H1 (cell line): ENCODE measurements around the gene LMO2. TPM values are rescaled to one million over a fixed set of nuclear protein-coding genes. Genes with fewer than 3 reads are reported as not detected.
"Not testable (repeated sequence)": the region's sequence is repeated elsewhere in the genome, so short reads cannot be mapped to it uniquely, and the experiment has no call there.

Experiments used
- CTCF ChIA-PET: fragments of 300-600 bp; sonication (Branson Sonifier 250); formaldehyde crosslinking; loops from one replicate; lab custom pipeline; 2021; ENCODE audit not compliant: partially characterized antibody; lab: Charles Lee
- POLR2A ChIA-PET: fragments of 300-600 bp; sonication (Branson Sonifier 250); formaldehyde crosslinking; loops from one replicate; lab custom pipeline; 2021; ENCODE audit warnings: inconsistent platforms; ENCODE audit not compliant: partially characterized antibody; lab: Charles Lee
- DNase-seq, 2 experiments: peaks; one replicate each; pipeline versions ENCODE4 v3.0.0 to v3.0.0-alpha.2; 2010 to 2022; ENCODE audit warnings: low spot score in 2 of 2, low read depth in 1 of 2, mixed read lengths in 1 of 2
- FAIRE-seq: peaks from 2 replicates; lab custom pipeline; 2011; peaks lifted over from hg19 to GRCh38; lab: Jason Lieb, UNC
- H2AFZ ChIP-seq: 2 replicates; pipeline ENCODE4 v1.8.1; 2012; ENCODE audit warnings: low read length, inconsistent platforms
- H2AK5ac ChIP-seq: 2 replicates; pipeline ENCODE4 v1.6.1; 2013; ENCODE audit warnings: low read depth, low read length
- H2BK120ac ChIP-seq: replicated peaks from 2 replicates; pipeline ENCODE3; 2013; ENCODE audit warnings: low read depth, low read length, inconsistent platforms
- H2BK12ac ChIP-seq: 2 replicates; pipeline ENCODE4 v1.6.1; 2013; ENCODE audit warnings: low read depth, low read length
- H2BK15ac ChIP-seq: 2 replicates; pipeline ENCODE4 v1.6.1; 2013; ENCODE audit warnings: low read length
- H2BK20ac ChIP-seq: 2 replicates; pipeline ENCODE4 v1.6.1; 2013; ENCODE audit warnings: low read length
- H2BK5ac ChIP-seq: 2 replicates; pipeline ENCODE4 v1.6.1; 2013; ENCODE audit warnings: low read depth, low read length
- H3K14ac ChIP-seq: 2 replicates; pipeline ENCODE4 v1.6.1; 2013; ENCODE audit warnings: inconsistent platforms; ENCODE audit not compliant: insufficient read length
- H3K18ac ChIP-seq: 2 replicates; pipeline ENCODE4 v1.6.1; 2013; ENCODE audit warnings: low read length; ENCODE audit errors: extremely low read depth
- H3K23ac ChIP-seq: 2 replicates; pipeline ENCODE4 v1.6.1; 2013; ENCODE audit warnings: inconsistent platforms; ENCODE audit not compliant: insufficient read length
- H3K23me2 ChIP-seq: 2 replicates; pipeline ENCODE4 v1.6.1; 2013; ENCODE audit warnings: low read depth, low read length
- H3K27ac ChIP-seq: 2 replicates; pipeline ENCODE4 v1.6.1; 2011; ENCODE audit warnings: low read depth, low read length, inconsistent platforms
- H3K27me3 ChIP-seq, 4 experiments: replicated peaks in 1 of 4; 1 replicate in 1 of 4; 2 replicates in 3 of 4; pipeline versions ENCODE4 v1.6.1 to v1.8.1; 2011 to 2013; ENCODE audit warnings: low read length in 3 of 4, mild to moderate bottlenecking in 3 of 4, inconsistent platforms in 2 of 4, mixed read lengths in 2 of 4, moderate library complexity in 1 of 4; ENCODE audit not compliant: control insufficient read depth in 3 of 4, insufficient read depth in 3 of 4; ENCODE audit errors: extremely low read depth in 1 of 4
- H3K36me3 ChIP-seq, 4 experiments: 2 replicates each; pipeline versions ENCODE4 v1.6.1 to v1.8.1; 2011 to 2013; ENCODE audit warnings: mild to moderate bottlenecking in 4 of 4, low read length in 3 of 4, moderate library complexity in 2 of 4, control low read depth in 1 of 4, inconsistent platforms in 1 of 4; ENCODE audit not compliant: insufficient read depth in 4 of 4, control insufficient read depth in 2 of 4
- H3K4ac ChIP-seq: replicated peaks from 2 replicates; pipeline ENCODE3; 2013; ENCODE audit warnings: low read length, low read depth, mixed read lengths, inconsistent platforms; ENCODE audit not compliant: insufficient read length
- H3K4me1 ChIP-seq, 4 experiments: replicated peaks in 1 of 4; 1 replicate in 1 of 4; 2 replicates in 3 of 4; pipeline versions ENCODE4 v1.6.1 to v1.8.1; 2011 to 2013; ENCODE audit warnings: low read length in 3 of 4, inconsistent platforms in 2 of 4, mixed read lengths in 1 of 4; ENCODE audit not compliant: insufficient read depth in 4 of 4, control insufficient read depth in 3 of 4
- H3K4me2 ChIP-seq, 2 experiments: 2 replicates each; pipeline versions ENCODE4 v1.6.1 to v1.8.1; 2011 to 2013; ENCODE audit warnings: low read depth in 2 of 2, low read length in 2 of 2, control low read depth in 1 of 2, inconsistent platforms in 1 of 2, mild to moderate bottlenecking in 1 of 2; ENCODE audit not compliant: insufficient read depth in 1 of 2
- H3K4me3 ChIP-seq, 4 experiments: fragments of 200-600, 300-600 bp in 1 of 4; sonication (generic), shearing (Covaris generic), sonication (Bioruptor Twin) in 1 of 4; 2 replicates each; pipeline versions ENCODE4 v1.5.1 to v1.8.1; 2011 to 2016; ENCODE audit warnings: low read length in 4 of 4, low read depth in 3 of 4, control low read depth in 2 of 4, inconsistent platforms in 2 of 4, mild to moderate bottlenecking in 2 of 4, mixed read lengths in 1 of 4, moderate library complexity in 1 of 4; ENCODE audit not compliant: insufficient read depth in 2 of 4; ENCODE audit errors: extremely low read depth in 1 of 4
- H3K56ac ChIP-seq: replicated peaks from 2 replicates; pipeline ENCODE3; 2013; ENCODE audit warnings: low read depth, mild to moderate bottlenecking, mixed read lengths, low read length, inconsistent platforms; ENCODE audit not compliant: insufficient read length
- H3K79me1 ChIP-seq: 2 replicates; pipeline ENCODE4 v1.6.1; 2013; ENCODE audit warnings: low read depth, low read length, control low read depth
- H3K79me2 ChIP-seq, 2 experiments: 2 replicates each; pipeline versions ENCODE4 v1.6.1 to v1.8.1; 2012 to 2013; ENCODE audit warnings: low read length in 2 of 2, mild to moderate bottlenecking in 2 of 2, inconsistent platforms in 1 of 2; ENCODE audit not compliant: insufficient read depth in 2 of 2, control insufficient read depth in 1 of 2
- H3K9ac ChIP-seq, 4 experiments: replicated peaks in 1 of 4; 1 replicate in 1 of 4; 2 replicates in 3 of 4; pipeline versions ENCODE4 v1.6.1 to v1.8.1; 2011 to 2013; ENCODE audit warnings: low read depth in 3 of 4, low read length in 3 of 4, control low read depth in 2 of 4, mild to moderate bottlenecking in 2 of 4, moderate library complexity in 2 of 4, inconsistent platforms in 1 of 4; ENCODE audit errors: extremely low read depth in 1 of 4
- H3K9me3 ChIP-seq, 2 experiments: 2 replicates each; pipeline versions ENCODE4 v1.6.1 to v1.8.1; 2012 to 2013; ENCODE audit warnings: mild to moderate bottlenecking in 2 of 2, moderate library complexity in 2 of 2, control low read depth in 1 of 2, inconsistent platforms in 1 of 2, low read depth in 1 of 2, low read length in 1 of 2, mixed read lengths in 1 of 2; ENCODE audit not compliant: insufficient read depth in 2 of 2
- H4K20me1 ChIP-seq, 2 experiments: replicated peaks in 1 of 2; 2 replicates each; pipeline versions ENCODE3 to v1.8.1; 2011 to 2013; ENCODE audit warnings: inconsistent platforms in 2 of 2, low read length in 2 of 2, mild to moderate bottlenecking in 1 of 2; ENCODE audit not compliant: insufficient read depth in 2 of 2, control insufficient read depth in 1 of 2
- H4K5ac ChIP-seq: 2 replicates; pipeline ENCODE4 v1.6.1; 2013; ENCODE audit warnings: low read length, low read depth, mixed read lengths, inconsistent platforms; ENCODE audit not compliant: insufficient read length
- H4K8ac ChIP-seq: 2 replicates; pipeline ENCODE4 v1.8.0; 2013; ENCODE audit warnings: mild to moderate bottlenecking, moderate library complexity, low read length, inconsistent platforms; ENCODE audit not compliant: insufficient read depth; ENCODE audit errors: extremely low read depth
- H4K91ac ChIP-seq: replicated peaks from 2 replicates; pipeline ENCODE3; 2013; ENCODE audit warnings: low read length, mixed read lengths, inconsistent platforms; ENCODE audit not compliant: insufficient read length
- WGBS, 2 experiments: shearing (Covaris generic) in 1 of 2; methylation state at CpG; one replicate each; pipeline versions ENCODE4 v1.1.6 to v1.1.7; 2013 to 2015; ENCODE audit warnings: low lambda C conversion rate in 2 of 2, mixed read lengths in 2 of 2, inconsistent platforms in 1 of 2, low coverage in 1 of 2, missing lambda C conversion rate in 1 of 2; ENCODE audit not compliant: insufficient replicate concordance in 2 of 2, insufficient coverage in 1 of 2, insufficient read length in 1 of 2; ENCODE audit errors: extremely low coverage in 1 of 2, missing lambda C conversion rate in 1 of 2; 5-methylcytosine and 5-hydroxymethylcytosine counted together
- polyA plus RNA-seq, 7 experiments: library from polyadenylated mRNA; depleted of rRNA in 3 of 7; stranded (reverse) in 5 of 7; unstranded in 2 of 7; fragments of >200 nt in 5 of 7; fragments of 200-250 nt in 2 of 7; gene quantifications; 1 replicate in 5 of 7; 2 replicates in 1 of 7; 4 replicates in 1 of 7; pipeline versions ENCODE4 v1.2.1 to v1.2.3, GENCODE V29; 2011 to 2013; ENCODE audit warnings: missing spikeins in 2 of 7, mixed read lengths in 2 of 7
- total RNA-seq: library from RNA; stranded (reverse); fragmentation: NEBNext Ultra II Directional; extraction: Animal tissue kit (Norgen Biotek cat#: 25700); gene quantifications from 2 replicates; pipeline ENCODE4 v1.2.1, GENCODE V29; 2021

LMO2 gene
- total and polyA plus RNA-seq, 2 of the 8 experiments (the other 6 are each of a cell fraction or from before 2014, with no cell fraction given): 1.6 to 2.7 TPM

- 83% methylated on average over 1 of the region's 1 CpG; no CpG with 5 or more reads in 1 of the 2 experiments for WGBS, 2 experiments
- H3K4me2 ChIP-seq, H3K36me3 ChIP-seq, FAIRE-seq, H4K20me1 ChIP-seq, H2BK120ac ChIP-seq, H3K79me2 ChIP-seq, H2BK12ac ChIP-seq, H3K23me2 ChIP-seq, H3K9me3 ChIP-seq, H2AK5ac ChIP-seq, H3K4me3 ChIP-seq, H3K9ac ChIP-seq, H3K18ac ChIP-seq, H4K91ac ChIP-seq, H3K79me1 ChIP-seq, H4K5ac ChIP-seq, H3K56ac ChIP-seq, H3K14ac ChIP-seq, H3K27me3 ChIP-seq, H2BK5ac ChIP-seq, H3K4ac ChIP-seq, H2BK15ac ChIP-seq, H3K23ac ChIP-seq, POLR2A ChIA-PET, H3K4me1 ChIP-seq, H3K27ac ChIP-seq, H2AFZ ChIP-seq, H2BK20ac ChIP-seq, DNase-seq, H4K8ac ChIP-seq: not testable (repeated sequence)
- CTCF ChIA-PET: interaction anchor here (2.2 to 2.6 kb wide), 2 partner anchors 11 to 59 kb away, joined by 10 read pairs; no protein-coding TSS in a partner anchor
Observed at GRCh38 chr11:33917402-33917801, 25.5 kb upstream of the LMO2 start.
